RWPE2 (cell line): Measurements from ENCODE around the gene THSD7A.

Source experiments
- ATAC-seq: fragments of 200-7000 bp; cut with Tn5 transposase; 3 replicates; pipeline ENCODE4 v1.9.1; 2021; ENCODE audit warnings: low read depth
- DNase-seq: peaks from one replicate; pipeline ENCODE4 v3.0.0-alpha.2; 2020; ENCODE audit warnings: low spot score
- H3K27ac ChIP-seq: fragments of 450-650 bp; 2 replicates; pipeline ENCODE4 v1.5.1; 2017; ENCODE audit warnings: mild to moderate bottlenecking; ENCODE audit not compliant: poor library complexity, severe bottlenecking
- H3K27me3 ChIP-seq: fragments of 250-450 bp; sonication (Bioruptor Pico); 2 replicates; pipeline ENCODE4 v1.5.1; 2021; ENCODE audit warnings: mild to moderate bottlenecking, moderate library complexity; ENCODE audit not compliant: insufficient read depth, poor library complexity, severe bottlenecking
- H3K36me3 ChIP-seq: fragments of 250-450 bp; sonication (Bioruptor Pico); 2 replicates; pipeline ENCODE4 v1.5.1; 2020; ENCODE audit warnings: low read depth, mild to moderate bottlenecking, moderate library complexity
- H3K4me1 ChIP-seq: fragments of 250-450 bp; sonication (Bioruptor Pico); 2 replicates; pipeline ENCODE4 v1.5.1; 2021; ENCODE audit warnings: mild to moderate bottlenecking, moderate library complexity; ENCODE audit not compliant: insufficient read depth, poor library complexity, severe bottlenecking
- H3K4me3 ChIP-seq: fragments of 250-450 bp; sonication (Bioruptor Pico); 2 replicates; pipeline ENCODE4 v1.5.1; 2021; ENCODE audit warnings: mild to moderate bottlenecking, moderate library complexity; ENCODE audit not compliant: severe bottlenecking
- H3K9me3 ChIP-seq: fragments of 250-450 bp; sonication (Bioruptor Pico); 2 replicates; pipeline ENCODE4 v1.5.1; 2021; ENCODE audit warnings: mild to moderate bottlenecking, moderate library complexity; ENCODE audit not compliant: severe bottlenecking
- CTCF ChIP-seq: fragments of 450-650 bp; IDR thresholded peaks from one replicate; pipeline ENCODE4 v1.5.1; 2017; ENCODE audit warnings: mild to moderate bottlenecking, moderate library complexity; ENCODE audit not compliant: poor library complexity, severe bottlenecking

THSD7A gene

GRCh38 chr7:11615174-11615573, 216.8 kb downstream of the THSD7A start:
- H3K27ac ChIP-seq: no peak overlapping the region
- H3K27me3 ChIP-seq: no peaks in the 10 kb centered on the region
- no peak for DNase-seq
- H3K4me1 ChIP-seq: no peaks in the 10 kb centered on the region
- no peak overlapping the region for H3K4me3 ChIP-seq
- ATAC-seq: no peak
- H3K9me3 ChIP-seq: no peaks in the 10 kb centered on the region
- no peaks in the 10 kb centered on the region for H3K36me3 ChIP-seq
- no peak for TF ChIP-seq CTCF

- H3K4me1 ChIP-seq: no peaks in the 10 kb centered on the region
- H3K9me3 ChIP-seq: no peaks in the 10 kb centered on the region
- no peak overlapping the region for H3K27ac ChIP-seq
- DNase-seq (no peak), ATAC-seq (no peak)
- TF ChIP-seq CTCF: no peak
- H3K4me3 ChIP-seq: no peak overlapping the region
- H3K27me3 ChIP-seq: no peaks in the 10 kb centered on the region
- H3K36me3 ChIP-seq: no peaks in the 10 kb centered on the region
Measured at GRCh38 chr7:11613292-11613930, 218.6 kb downstream of the THSD7A start.

GRCh38 chr7:11612737-11613136, 219.3 kb downstream of the THSD7A start:
- no peaks in the 10 kb centered on the region for H3K4me1 ChIP-seq
- DNase-seq (no peak), ATAC-seq (no peak)
- no peaks in the 10 kb centered on the region for H3K9me3 ChIP-seq
- no peak for TF ChIP-seq CTCF
- H3K4me3 ChIP-seq: no peak overlapping the region
- no peaks in the 10 kb centered on the region for H3K36me3 ChIP-seq
- no peaks in the 10 kb centered on the region for H3K27me3 ChIP-seq
- no peak overlapping the region for H3K27ac ChIP-seq

GRCh38 chr7:11609096-11609670, 222.8 kb downstream of the THSD7A start:
- DNase-seq (no peak), ATAC-seq (no peak)
- H3K36me3 ChIP-seq: no peaks in the 10 kb centered on the region
- H3K4me3 ChIP-seq: no peak overlapping the region
- TF ChIP-seq CTCF: no peak
- H3K9me3 ChIP-seq: no peaks in the 10 kb centered on the region
- H3K4me1 ChIP-seq: no peaks in the 10 kb centered on the region
- no peaks in the 10 kb centered on the region for H3K27me3 ChIP-seq
- H3K27ac ChIP-seq: no peak overlapping the region

GRCh38 chr7:11607686-11608085, 224.3 kb downstream of the THSD7A start:
- DNase-seq: no peak
- TF ChIP-seq CTCF: no peak
- H3K4me1 ChIP-seq: no peaks in the 10 kb centered on the region
- ATAC-seq: no peak
- no peak overlapping the region for H3K27ac ChIP-seq
- H3K36me3 ChIP-seq: no peaks in the 10 kb centered on the region
- no peaks in the 10 kb centered on the region for H3K27me3 ChIP-seq
- H3K9me3 ChIP-seq: no peaks in the 10 kb centered on the region
- no peak overlapping the region for H3K4me3 ChIP-seq
